Nephron progenitor cell (in vitro differentiated cells): ENCODE data around the gene ITGAD.

Experiments
- DNase-seq: peaks from one replicate; pipeline ENCODE4 v3.0.0; 2021
- H3K27ac Mint-ChIP-seq: 2 replicates; pipeline ENCODE4 v1.8.0; 2021; ENCODE audit warnings: mild to moderate bottlenecking, moderate library complexity, mixed read lengths
- H3K27me3 Mint-ChIP-seq: 2 replicates; pipeline ENCODE4 v1.8.0; 2021; ENCODE audit warnings: mild to moderate bottlenecking, low read depth, mixed read lengths; ENCODE audit not compliant: poor library complexity
- H3K36me3 Mint-ChIP-seq: 2 replicates; pipeline ENCODE4 v1.8.0; 2021; ENCODE audit warnings: low read depth, mixed read lengths
- H3K4me1 Mint-ChIP-seq: 2 replicates; pipeline ENCODE4 v1.8.0; 2021; ENCODE audit warnings: mixed read lengths
- H3K4me3 Mint-ChIP-seq: 2 replicates; pipeline ENCODE4 v1.8.0; 2021; ENCODE audit warnings: mild to moderate bottlenecking, moderate library complexity, mixed read lengths
- H3K9me3 Mint-ChIP-seq: 2 replicates; pipeline ENCODE4 v1.8.0; 2021; ENCODE audit warnings: mild to moderate bottlenecking, moderate library complexity, mixed read lengths
- TF ChIP-seq, protein P1 (sequence below): fragments of 200-600 bp; sonication (generic); IDR thresholded peaks from 2 replicates; pipeline ENCODE4 v1.5.0; 2021; ENCODE audit warnings: antibody characterized with exemption

The ITGAD gene

DNA sequence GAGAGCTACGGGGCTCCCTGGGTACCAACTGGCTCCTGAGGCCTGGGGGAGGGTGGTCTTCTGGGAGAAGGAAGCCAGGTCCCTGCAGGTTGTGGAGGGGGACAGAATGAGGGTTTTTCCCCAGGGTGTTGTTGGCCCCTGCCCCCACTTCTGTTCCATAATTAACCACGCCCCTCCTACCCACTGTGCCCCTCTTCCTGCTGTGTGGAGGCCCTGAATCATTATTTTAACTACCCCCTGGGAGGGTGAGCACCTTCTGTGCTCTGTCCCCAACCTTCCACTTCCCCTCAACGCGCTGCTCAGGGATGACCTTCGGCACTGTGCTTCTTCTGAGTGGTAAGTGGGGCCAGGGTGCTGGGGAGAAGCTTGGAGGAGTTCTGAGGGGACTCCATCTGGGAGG is at the start of gene ITGAD:
ITGAD (plus strand) TSS at position 280 of the 400 bp plus-strand sequence; CDS start at position 306, 26 bp downstream.
- TF ChIP-seq, protein P1, sequence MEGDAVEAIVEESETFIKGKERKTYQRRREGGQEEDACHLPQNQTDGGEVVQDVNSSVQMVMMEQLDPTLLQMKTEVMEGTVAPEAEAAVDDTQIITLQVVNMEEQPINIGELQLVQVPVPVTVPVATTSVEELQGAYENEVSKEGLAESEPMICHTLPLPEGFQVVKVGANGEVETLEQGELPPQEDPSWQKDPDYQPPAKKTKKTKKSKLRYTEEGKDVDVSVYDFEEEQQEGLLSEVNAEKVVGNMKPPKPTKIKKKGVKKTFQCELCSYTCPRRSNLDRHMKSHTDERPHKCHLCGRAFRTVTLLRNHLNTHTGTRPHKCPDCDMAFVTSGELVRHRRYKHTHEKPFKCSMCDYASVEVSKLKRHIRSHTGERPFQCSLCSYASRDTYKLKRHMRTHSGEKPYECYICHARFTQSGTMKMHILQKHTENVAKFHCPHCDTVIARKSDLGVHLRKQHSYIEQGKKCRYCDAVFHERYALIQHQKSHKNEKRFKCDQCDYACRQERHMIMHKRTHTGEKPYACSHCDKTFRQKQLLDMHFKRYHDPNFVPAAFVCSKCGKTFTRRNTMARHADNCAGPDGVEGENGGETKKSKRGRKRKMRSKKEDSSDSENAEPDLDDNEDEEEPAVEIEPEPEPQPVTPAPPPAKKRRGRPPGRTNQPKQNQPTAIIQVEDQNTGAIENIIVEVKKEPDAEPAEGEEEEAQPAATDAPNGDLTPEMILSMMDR, result no peak
- Mint-ChIP-seq H3K27me3 (peaks cover 6% of the 10 kb centered on the region), H3K4me3 (no peak within 1 kb of the TSS), H3K27ac (peak within 1 kb of the TSS; percentile 47), H3K9me3 (no peaks in the 10 kb centered on the region), H3K36me3 (no peaks in the 10 kb centered on the region), H3K4me1 (peaks cover 7% of the 10 kb centered on the region)
- DNase-seq, result no peak

DNA sequence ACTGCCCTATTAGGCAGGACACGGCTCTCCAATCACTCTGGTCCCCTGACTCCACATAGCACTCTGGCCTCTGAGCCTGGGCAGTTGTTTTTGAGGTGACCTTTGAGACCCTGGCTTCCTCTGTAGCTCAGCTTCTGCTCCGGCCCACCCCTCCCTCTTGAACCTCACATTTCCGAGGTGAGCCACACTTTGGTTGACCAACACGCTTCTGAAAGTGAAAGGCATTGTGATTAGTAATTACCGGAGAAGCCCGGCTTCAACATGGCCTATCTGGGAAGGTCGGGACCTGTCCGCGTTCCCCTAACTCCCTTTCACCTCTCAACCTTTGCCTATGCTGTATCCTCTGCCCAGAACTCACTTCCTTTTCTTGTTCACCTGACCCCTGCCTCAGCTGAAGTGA is 48.4 kb upstream of the ITGAD start:
- Mint-ChIP-seq H3K4me3 (no peak overlapping the region), H3K9me3 (peaks cover 4% of the 10 kb centered on the region), H3K27ac (no peak overlapping the region), H3K36me3 (no peaks in the 10 kb centered on the region), H3K4me1 (peaks cover 7% of the 10 kb centered on the region), H3K27me3 (peaks cover 28% of the 10 kb centered on the region)
- TF ChIP-seq, protein P1, result no peak
- no peak for DNase-seq

DNA sequence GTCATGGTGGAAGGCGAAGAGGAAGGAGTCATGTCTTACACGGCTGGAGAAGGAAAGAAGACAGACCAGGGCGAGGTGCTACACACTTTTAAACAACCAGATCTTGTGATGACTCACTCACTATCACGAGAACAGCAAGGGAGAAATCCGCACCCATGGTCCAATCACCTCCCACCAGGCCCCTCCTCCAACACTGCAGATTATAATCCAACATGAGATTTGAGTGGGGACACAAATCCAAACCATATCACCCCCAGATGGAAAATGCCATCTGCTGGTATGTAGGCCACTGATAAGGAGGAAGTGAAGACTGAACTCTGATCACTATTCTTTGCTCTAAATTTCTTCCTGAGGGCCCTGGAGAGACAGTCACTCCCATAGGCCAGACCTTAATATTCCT is 45.7 kb upstream of the ITGAD start:
- DNase-seq, result no peak
- TF ChIP-seq, protein P1, result no peak
- H3K4me1 Mint-ChIP-seq, result peaks cover 7% of the 10 kb centered on the region
- H3K9me3 Mint-ChIP-seq, result peaks cover 2% of the 10 kb centered on the region
- H3K27ac Mint-ChIP-seq, result no peak overlapping the region
- H3K4me3 Mint-ChIP-seq, result no peak overlapping the region
- H3K36me3 Mint-ChIP-seq, result no peaks in the 10 kb centered on the region
- peaks cover 34% of the 10 kb centered on the region for H3K27me3 Mint-ChIP-seq

DNA sequence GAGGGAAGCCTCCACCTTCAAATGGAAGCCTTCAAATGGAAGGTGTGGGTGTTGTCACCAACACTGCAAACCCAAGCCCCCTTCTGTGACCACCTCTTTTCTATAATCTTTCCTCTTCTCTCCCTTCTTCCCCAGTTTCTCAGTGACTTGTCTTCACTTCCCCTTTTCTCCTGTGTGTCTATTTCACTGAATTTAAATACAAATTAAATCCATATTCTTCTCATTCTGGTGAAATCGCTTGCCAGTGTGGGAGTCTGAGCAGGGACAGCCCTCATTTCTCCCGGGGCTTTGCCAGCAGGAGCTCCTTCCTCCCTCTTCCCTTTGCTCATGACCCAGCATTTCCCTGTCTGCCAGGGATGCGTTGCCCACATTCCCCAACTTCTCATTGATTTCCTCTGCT is 44.6 kb upstream of the ITGAD start:
- TF ChIP-seq, protein P1, result no peak
- DNase-seq, result no peak
- Mint-ChIP-seq H3K36me3 (no peaks in the 10 kb centered on the region), H3K27ac (no peak overlapping the region), H3K4me3 (no peak overlapping the region), H3K27me3 (peaks cover 36% of the 10 kb centered on the region), H3K4me1 (peaks cover 7% of the 10 kb centered on the region), H3K9me3 (no peaks in the 10 kb centered on the region)

DNA sequence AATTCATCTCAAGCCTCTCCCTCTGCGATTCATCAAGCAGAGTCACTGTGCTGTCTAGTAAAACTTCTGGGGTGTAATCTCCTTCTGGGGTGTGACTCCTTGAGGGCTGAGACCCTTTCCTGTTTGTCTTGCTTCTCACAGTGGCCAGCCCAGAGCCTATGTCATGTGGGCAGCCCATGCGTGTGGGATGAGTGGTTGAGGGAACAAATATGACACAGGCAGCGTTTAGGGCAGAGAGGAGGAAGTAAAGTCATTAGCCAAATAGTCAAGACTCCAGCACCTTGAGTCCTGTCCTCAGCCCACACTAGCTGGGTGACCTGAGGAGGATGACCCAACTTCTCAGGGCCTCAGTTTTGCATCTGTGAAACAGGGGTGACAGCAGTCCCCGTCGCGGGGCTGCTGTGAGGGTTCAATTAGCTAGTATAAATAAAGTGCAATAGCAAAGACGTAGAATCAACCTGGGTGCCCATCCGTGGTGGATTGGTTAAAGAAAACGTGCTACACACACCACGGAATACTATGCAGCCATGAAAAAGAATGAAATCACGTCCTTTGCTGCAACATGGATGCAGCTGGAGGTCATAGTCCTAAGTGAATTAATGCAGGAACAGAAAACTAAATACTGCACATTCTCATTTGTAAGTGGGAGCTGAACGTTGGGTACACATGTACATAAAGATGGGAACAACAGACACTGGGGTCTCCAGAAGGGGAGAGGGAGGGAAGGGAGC is 42.7 kb upstream of the ITGAD start:
- Mint-ChIP-seq H3K27ac (no peak overlapping the region), H3K9me3 (no peaks in the 10 kb centered on the region), H3K4me3 (no peak overlapping the region), H3K27me3 (peaks cover 34% of the 10 kb centered on the region), H3K4me1 (peaks cover 10% of the 10 kb centered on the region), H3K36me3 (no peaks in the 10 kb centered on the region)
- TF ChIP-seq, protein P1, result no peak
- DNase-seq, result no peak
